ENCODE measurements around the gene PPP1R16B.

- TF ChIP-seq POLR2A (IDR thresholded peaks at IDR 0.05) (no peak), CTCF (IDR thresholded peaks at IDR 0.05) (no peak), POLR2AphosphoS5 (IDR thresholded peaks at IDR 0.05) (no peak), EP300 (IDR thresholded peaks at IDR 0.05) (no peak)
These were observed 34.8 kb downstream of the PPP1R16B start for GRCh38 chr20:38840053-38840893.

Data from upper lobe of left lung (tissue), 4 donors.